Neural crest cell (in vitro differentiated cells): ENCODE data around the gene OR5A1. TPM values are rescaled to one million over a fixed set of nuclear protein-coding genes. Genes with fewer than 3 reads are reported as not detected.
"Not testable (repeated sequence)": the region's sequence is repeated elsewhere in the genome, so short reads cannot be mapped to it uniquely, and the experiment has no call there.

ENCODE experiments used
- DNase-seq: peaks from one replicate; pipeline ENCODE4 v3.0.0; 2021; ENCODE audit warnings: low read depth, mixed read lengths, low spot score
- H3K27ac Mint-ChIP-seq: one replicate; pipeline ENCODE4 v1.8.0; 2021; ENCODE audit warnings: mild to moderate bottlenecking, mixed read lengths; ENCODE audit not compliant: unreplicated experiment
- H3K27me3 Mint-ChIP-seq: 2 replicates; pipeline ENCODE4 v1.8.0; 2021; ENCODE audit warnings: low read depth, mild to moderate bottlenecking, mixed read lengths
- H3K36me3 Mint-ChIP-seq: 2 replicates; pipeline ENCODE4 v1.8.0; 2021; ENCODE audit warnings: low read depth, mild to moderate bottlenecking, mixed read lengths
- H3K4me1 Mint-ChIP-seq: 2 replicates; pipeline ENCODE4 v1.8.0; 2021; ENCODE audit warnings: mixed read lengths
- H3K4me3 Mint-ChIP-seq: one replicate; pipeline ENCODE4 v1.8.0; 2021; ENCODE audit warnings: mild to moderate bottlenecking, mixed read lengths
- H3K9me3 Mint-ChIP-seq: 2 replicates; pipeline ENCODE4 v1.8.0; 2021; ENCODE audit warnings: mixed read lengths
- total RNA-seq: library from RNA; stranded (reverse); gene quantifications from 2 replicates; pipeline ENCODE4 v1.2.1, GENCODE V29; 2021
- TF ChIP-seq, protein P1 (sequence below): fragments of 200-600 bp; sonication (generic); conservative IDR thresholded peaks from 2 replicates; pipeline ENCODE4 v1.5.0; 2021; ENCODE audit warnings: antibody characterized with exemption, mild to moderate bottlenecking

The OR5A1 gene
- total RNA-seq, 1 donor from 2014 or later, result not detected

DNA sequence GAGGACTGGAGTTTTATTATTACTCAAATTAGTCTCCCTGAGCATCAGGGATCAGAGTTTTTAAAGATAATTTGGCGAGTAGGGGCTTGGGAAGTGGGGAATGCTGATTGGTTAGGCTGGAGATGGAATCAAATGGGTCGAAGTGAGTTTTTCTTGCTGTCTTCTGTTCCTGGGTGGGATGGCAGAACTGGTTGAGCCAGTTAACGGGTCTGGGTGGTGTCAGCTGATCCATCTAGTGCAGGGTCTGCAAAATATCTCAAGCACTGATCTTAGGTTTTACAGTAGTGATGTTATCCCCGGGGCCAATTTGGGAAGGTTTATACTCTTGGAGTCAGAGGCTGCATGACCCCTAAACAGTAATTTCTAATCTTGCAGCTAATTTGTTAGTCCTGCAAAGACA lies 11.1 kb upstream of the OR5A1 start:
- H3K4me3 Mint-ChIP-seq, result no peak overlapping the region
- peak overlapping the region; percentile 1 for H3K27ac Mint-ChIP-seq
- no peaks in the 10 kb centered on the region for H3K36me3 Mint-ChIP-seq
- TF ChIP-seq, protein P1, sequence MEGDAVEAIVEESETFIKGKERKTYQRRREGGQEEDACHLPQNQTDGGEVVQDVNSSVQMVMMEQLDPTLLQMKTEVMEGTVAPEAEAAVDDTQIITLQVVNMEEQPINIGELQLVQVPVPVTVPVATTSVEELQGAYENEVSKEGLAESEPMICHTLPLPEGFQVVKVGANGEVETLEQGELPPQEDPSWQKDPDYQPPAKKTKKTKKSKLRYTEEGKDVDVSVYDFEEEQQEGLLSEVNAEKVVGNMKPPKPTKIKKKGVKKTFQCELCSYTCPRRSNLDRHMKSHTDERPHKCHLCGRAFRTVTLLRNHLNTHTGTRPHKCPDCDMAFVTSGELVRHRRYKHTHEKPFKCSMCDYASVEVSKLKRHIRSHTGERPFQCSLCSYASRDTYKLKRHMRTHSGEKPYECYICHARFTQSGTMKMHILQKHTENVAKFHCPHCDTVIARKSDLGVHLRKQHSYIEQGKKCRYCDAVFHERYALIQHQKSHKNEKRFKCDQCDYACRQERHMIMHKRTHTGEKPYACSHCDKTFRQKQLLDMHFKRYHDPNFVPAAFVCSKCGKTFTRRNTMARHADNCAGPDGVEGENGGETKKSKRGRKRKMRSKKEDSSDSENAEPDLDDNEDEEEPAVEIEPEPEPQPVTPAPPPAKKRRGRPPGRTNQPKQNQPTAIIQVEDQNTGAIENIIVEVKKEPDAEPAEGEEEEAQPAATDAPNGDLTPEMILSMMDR, result no peak
- no peaks in the 10 kb centered on the region for H3K27me3 Mint-ChIP-seq
- no peak for DNase-seq
- peaks cover 4% of the 10 kb centered on the region for H3K9me3 Mint-ChIP-seq
- peaks cover 23% of the 10 kb centered on the region for H3K4me1 Mint-ChIP-seq

DNA sequence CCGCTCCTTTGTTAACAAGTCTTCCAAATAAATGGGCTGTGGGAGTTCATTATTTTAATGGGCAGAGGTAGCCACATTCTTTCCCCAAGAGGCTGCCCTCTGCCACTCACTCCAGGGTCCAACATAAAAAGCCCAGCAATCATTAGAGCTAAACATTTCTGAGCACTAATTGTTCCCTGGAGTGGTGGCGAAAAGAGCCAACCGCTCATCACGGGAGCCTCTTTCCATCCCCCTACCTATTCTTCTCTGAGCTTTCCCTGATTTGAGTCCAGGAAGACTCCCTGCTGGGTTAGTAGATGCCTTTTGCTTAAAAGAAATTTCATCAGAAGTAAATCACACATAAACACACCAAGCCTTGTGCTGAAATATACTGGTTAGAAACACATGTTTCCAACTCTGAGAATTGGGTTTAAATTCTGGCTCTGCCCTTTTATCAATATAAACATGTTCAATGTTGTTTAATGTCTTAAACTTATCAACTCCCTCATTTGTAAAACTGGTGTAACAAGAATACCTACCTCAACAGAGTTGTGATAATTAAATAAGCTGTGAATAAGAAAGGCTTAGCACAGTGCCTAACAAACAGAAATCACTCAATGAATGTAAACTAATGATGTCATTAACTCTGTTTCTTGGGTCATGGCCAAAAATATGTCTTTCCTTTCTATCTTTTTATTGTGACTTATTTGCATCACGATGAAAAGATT lies 9.8 kb upstream of the OR5A1 start, which contains the start of gene OR5A2:
OR5A2 (minus strand) TSS at position 53 of the 707 bp plus-strand sequence. CDS start 3,460 bp downstream, outside the sequence.
- Mint-ChIP-seq H3K36me3 (no peaks in the 10 kb centered on the region), H3K27ac (peak within 1 kb of the TSS; percentile 95), H3K9me3 (no peaks in the 10 kb centered on the region), H3K27me3 (no peaks in the 10 kb centered on the region), H3K4me1 (peaks cover 23% of the 10 kb centered on the region), H3K4me3 (peak within 1 kb of the TSS; percentile 44)
- no peak for DNase-seq
- TF ChIP-seq, protein P1, result no peak

DNA sequence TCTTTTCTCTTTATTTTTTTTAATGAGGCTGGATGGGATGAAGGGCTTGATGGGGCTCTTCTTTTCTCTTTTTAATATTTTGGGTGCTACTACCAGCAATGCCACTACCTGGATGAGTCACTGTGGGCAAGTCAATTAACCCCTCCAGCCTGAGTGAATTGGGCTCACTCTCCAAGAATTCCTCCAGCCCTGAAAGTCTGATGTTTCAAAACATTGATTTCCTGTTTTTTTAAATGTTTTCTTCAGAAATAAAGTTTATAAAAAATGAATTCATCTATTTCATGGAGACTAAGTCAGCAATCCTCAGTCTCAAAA lies 9.2 kb upstream of the OR5A1 start:
- H3K4me1 Mint-ChIP-seq, result peaks cover 23% of the 10 kb centered on the region
- TF ChIP-seq, protein P1, result no peak
- no peaks in the 10 kb centered on the region for H3K9me3 Mint-ChIP-seq
- peaks cover 2% of the 10 kb centered on the region for H3K27me3 Mint-ChIP-seq
- no peaks in the 10 kb centered on the region for H3K36me3 Mint-ChIP-seq
- DNase-seq, result no peak
- no peak overlapping the region for H3K4me3 Mint-ChIP-seq
- H3K27ac Mint-ChIP-seq, result no peak overlapping the region

DNA sequence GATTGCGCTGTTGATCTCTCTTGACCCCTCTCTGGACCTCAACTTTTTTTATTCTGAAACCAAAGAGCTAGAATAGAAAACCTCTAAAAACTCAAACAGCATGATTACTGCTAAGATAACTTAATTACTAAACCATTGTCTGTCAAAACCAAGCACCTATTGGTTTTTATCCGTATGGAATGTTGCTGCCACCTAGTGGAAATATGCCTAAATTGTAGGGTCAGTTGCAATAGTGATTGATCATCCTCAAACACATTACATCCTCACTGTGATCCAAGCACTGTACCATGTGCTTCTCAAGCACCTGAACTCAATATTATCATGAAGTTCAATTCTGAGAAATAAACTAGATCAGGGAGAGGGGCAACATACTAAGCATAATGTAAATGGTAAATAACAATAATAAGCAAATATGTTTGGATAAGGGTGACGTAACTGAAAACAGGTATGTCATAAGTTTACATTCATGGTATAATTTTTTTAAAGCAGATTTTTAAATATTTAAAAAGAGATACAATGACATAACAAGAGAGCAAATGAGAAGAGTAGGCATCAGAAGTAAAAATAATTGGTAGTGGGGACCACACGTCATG lies 6.2 kb upstream of the OR5A1 start:
- TF ChIP-seq, protein P1, result peak; percentile 84
- Mint-ChIP-seq H3K9me3 (no peaks in the 10 kb centered on the region), H3K27ac (no peak overlapping the region), H3K36me3 (no peaks in the 10 kb centered on the region), H3K4me3 (no peak overlapping the region), H3K27me3 (peaks cover 9% of the 10 kb centered on the region), H3K4me1 (peaks cover 18% of the 10 kb centered on the region)
- peak; percentile 52 for DNase-seq

DNA sequence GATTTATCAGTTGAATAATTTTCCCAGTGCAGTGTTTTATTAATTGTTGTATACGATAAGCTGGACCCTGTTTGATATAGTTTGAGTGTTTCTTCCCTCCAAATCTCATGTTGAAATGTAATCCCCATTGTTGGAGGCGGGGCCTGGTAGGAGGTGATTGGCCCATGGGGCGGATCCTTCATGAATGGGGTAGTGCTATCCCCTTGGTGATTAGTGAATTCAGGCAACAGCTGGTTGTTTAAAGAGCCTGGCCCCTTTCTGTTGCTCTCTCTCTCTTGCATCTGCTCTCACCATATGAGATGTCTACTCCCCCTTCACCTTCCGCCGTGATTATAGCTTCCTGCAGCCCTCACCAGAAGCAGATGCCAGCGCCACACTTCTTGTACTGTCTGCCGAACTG lies 1.5 kb downstream of the OR5A1 start:
- no peak overlapping the region for H3K27ac Mint-ChIP-seq
- no peak overlapping the region for H3K4me3 Mint-ChIP-seq
- no peaks in the 10 kb centered on the region for H3K36me3 Mint-ChIP-seq
- H3K9me3 Mint-ChIP-seq, result peaks cover 3% of the 10 kb centered on the region
- H3K27me3 Mint-ChIP-seq, result peaks cover 2% of the 10 kb centered on the region
- H3K4me1 Mint-ChIP-seq, result no peaks in the 10 kb centered on the region
- no peak for DNase-seq
- TF ChIP-seq, protein P1, result no peak

DNA sequence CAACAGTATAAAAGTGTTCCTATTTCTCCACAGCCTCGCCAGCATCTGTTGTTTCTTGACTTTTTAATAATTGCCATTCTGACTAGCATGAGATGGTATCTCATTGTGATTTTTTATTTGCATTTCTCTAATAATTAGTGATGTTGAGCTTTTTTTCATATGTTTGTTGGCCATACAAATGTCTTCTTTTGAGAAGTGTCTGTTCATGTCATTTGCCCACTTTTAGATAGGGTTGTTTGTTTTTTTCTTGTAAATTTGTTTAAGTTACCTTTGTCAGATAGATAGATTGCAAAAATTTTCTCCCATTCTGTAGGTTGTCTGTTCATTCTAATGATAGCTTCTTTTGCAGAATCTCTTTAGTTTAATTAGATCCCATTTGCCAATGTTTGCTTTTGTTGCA lies 9.4 kb downstream of the OR5A1 start:
- H3K4me3 Mint-ChIP-seq, H3K27ac Mint-ChIP-seq, H3K4me1 Mint-ChIP-seq, H3K36me3 Mint-ChIP-seq, DNase-seq, H3K27me3 Mint-ChIP-seq: not testable (repeated sequence)
- H3K9me3 Mint-ChIP-seq, result peaks cover 11% of the 10 kb centered on the region
